KMS-11 (cell line): ENCODE results near the gene SLC18A3.

Experiments
- H2AFZ ChIP-seq: fragments of 200-600 bp; sonication (generic); 2 replicates; pipeline ENCODE4 v1.6.1; 2016; ENCODE audit warnings: antibody characterized with exemption, mixed run types, low read depth
- H3K27ac ChIP-seq: fragments of 200-600 bp; sonication (generic); 2 replicates; pipeline ENCODE4 v1.6.1; 2016; ENCODE audit warnings: mild to moderate bottlenecking, mixed run types
- H3K27me3 ChIP-seq: fragments of 200-600 bp; sonication (generic); 2 replicates; pipeline ENCODE4 v1.6.1; 2017; ENCODE audit warnings: mild to moderate bottlenecking, low read depth, mixed run types, moderate library complexity; ENCODE audit not compliant: insufficient read depth
- H3K36me3 ChIP-seq: fragments of 200-600 bp; sonication (generic); 2 replicates; pipeline ENCODE4 v1.6.1; 2017; ENCODE audit warnings: mild to moderate bottlenecking, mixed run types; ENCODE audit not compliant: insufficient read depth
- H3K4me1 ChIP-seq: fragments of 200-600 bp; sonication (generic); 2 replicates; pipeline ENCODE4 v1.6.1; 2016; ENCODE audit warnings: mild to moderate bottlenecking, low read depth, mixed run types; ENCODE audit not compliant: poor library complexity, severe bottlenecking
- H3K4me2 ChIP-seq: fragments of 200-600 bp; sonication (generic); 2 replicates; pipeline ENCODE4 v1.7.0; 2016; ENCODE audit warnings: mild to moderate bottlenecking, mixed run types
- H3K4me3 ChIP-seq: fragments of 200-600 bp; sonication (generic); IDR thresholded peaks from 2 replicates; pipeline ENCODE4 v1.6.1; 2017; ENCODE audit warnings: low read depth, low read length, mixed read lengths; ENCODE audit not compliant: insufficient read depth
- H3K79me2 ChIP-seq: fragments of 200-600 bp; sonication (generic); 2 replicates; pipeline ENCODE4 v1.6.1; 2016; ENCODE audit warnings: low read depth, mixed run types; ENCODE audit not compliant: insufficient read depth
- H3K9ac ChIP-seq: fragments of 200-600 bp; sonication (generic); 2 replicates; pipeline ENCODE4 v1.6.1; 2016; ENCODE audit warnings: mild to moderate bottlenecking, mixed run types
- H4K20me1 ChIP-seq: fragments of 200-600 bp; sonication (generic); 2 replicates; pipeline ENCODE4 v1.6.1; 2016; ENCODE audit warnings: mild to moderate bottlenecking, mixed run types; ENCODE audit not compliant: insufficient read depth
- TF ChIP-seq, protein P1 (sequence below): fragments of 200-600 bp; sonication (generic); conservative IDR thresholded peaks from 2 replicates; pipeline ENCODE4 v1.6.1; 2017; ENCODE audit warnings: low read depth, mild to moderate bottlenecking, antibody characterized with exemption, low read length, moderate library complexity, mixed read lengths

SLC18A3 gene

DNA sequence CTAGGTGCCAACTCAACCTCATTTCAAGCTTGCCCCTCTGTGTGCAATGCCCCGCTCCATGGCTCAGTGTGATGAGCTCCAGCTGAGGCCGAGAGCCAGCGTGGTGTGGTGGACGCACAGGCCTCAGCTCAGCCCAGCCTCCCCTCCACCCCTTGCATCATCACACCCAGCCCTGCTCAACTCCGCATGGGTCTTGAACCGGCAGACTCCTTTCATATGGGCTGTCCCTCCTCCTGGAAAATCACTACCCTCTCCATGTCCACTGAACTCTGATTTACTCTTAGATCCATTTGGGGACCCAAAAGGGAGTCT is 16.6 kb upstream of the SLC18A3 start:
- no peaks in the 10 kb centered on the region for H3K4me1 ChIP-seq
- no peaks in the 10 kb centered on the region for H3K79me2 ChIP-seq
- H2AFZ ChIP-seq: no peak overlapping the region
- no peak overlapping the region for H3K27ac ChIP-seq
- TF ChIP-seq, protein P1, sequence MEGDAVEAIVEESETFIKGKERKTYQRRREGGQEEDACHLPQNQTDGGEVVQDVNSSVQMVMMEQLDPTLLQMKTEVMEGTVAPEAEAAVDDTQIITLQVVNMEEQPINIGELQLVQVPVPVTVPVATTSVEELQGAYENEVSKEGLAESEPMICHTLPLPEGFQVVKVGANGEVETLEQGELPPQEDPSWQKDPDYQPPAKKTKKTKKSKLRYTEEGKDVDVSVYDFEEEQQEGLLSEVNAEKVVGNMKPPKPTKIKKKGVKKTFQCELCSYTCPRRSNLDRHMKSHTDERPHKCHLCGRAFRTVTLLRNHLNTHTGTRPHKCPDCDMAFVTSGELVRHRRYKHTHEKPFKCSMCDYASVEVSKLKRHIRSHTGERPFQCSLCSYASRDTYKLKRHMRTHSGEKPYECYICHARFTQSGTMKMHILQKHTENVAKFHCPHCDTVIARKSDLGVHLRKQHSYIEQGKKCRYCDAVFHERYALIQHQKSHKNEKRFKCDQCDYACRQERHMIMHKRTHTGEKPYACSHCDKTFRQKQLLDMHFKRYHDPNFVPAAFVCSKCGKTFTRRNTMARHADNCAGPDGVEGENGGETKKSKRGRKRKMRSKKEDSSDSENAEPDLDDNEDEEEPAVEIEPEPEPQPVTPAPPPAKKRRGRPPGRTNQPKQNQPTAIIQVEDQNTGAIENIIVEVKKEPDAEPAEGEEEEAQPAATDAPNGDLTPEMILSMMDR: no peak
- H3K27me3 ChIP-seq: no peaks in the 10 kb centered on the region
- H3K4me3 ChIP-seq: no peak overlapping the region
- H3K36me3 ChIP-seq: no peaks in the 10 kb centered on the region
- 0 out of 2 replicates have a peak overlapping the region, but pooled peaks have one; percentile 22 for H3K4me2 ChIP-seq
- H3K9ac ChIP-seq: no peak overlapping the region
- no peaks in the 10 kb centered on the region for H4K20me1 ChIP-seq

DNA sequence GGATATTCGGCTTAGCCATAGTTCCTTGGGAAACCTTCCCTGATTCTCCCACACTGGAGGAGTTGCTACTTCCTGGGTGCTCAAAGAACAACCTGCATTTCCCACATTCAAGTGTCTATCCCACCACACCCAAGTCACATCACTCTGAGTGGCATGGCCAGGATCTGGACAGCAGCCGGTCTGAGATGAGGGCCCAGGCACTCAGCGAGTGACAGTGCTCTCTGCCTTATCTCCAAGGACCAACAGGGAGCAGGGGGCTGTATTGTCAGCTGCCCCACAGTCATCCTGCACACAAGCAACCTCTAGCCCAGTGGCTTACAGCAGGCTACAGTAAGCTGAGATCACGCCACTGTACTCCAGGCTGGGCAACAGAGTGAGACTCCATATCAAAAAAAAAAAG is 16.1 kb upstream of the SLC18A3 start:
- H3K27ac ChIP-seq: no peak overlapping the region
- no peaks in the 10 kb centered on the region for H3K36me3 ChIP-seq
- H3K9ac ChIP-seq: no peak overlapping the region
- no peak overlapping the region for H3K4me3 ChIP-seq
- H3K4me1 ChIP-seq: no peaks in the 10 kb centered on the region
- H4K20me1 ChIP-seq: no peaks in the 10 kb centered on the region
- H2AFZ ChIP-seq: no peak overlapping the region
- TF ChIP-seq, protein P1: no peak
- no peaks in the 10 kb centered on the region for H3K79me2 ChIP-seq
- H3K27me3 ChIP-seq: no peaks in the 10 kb centered on the region
- no peak overlapping the region for H3K4me2 ChIP-seq

DNA sequence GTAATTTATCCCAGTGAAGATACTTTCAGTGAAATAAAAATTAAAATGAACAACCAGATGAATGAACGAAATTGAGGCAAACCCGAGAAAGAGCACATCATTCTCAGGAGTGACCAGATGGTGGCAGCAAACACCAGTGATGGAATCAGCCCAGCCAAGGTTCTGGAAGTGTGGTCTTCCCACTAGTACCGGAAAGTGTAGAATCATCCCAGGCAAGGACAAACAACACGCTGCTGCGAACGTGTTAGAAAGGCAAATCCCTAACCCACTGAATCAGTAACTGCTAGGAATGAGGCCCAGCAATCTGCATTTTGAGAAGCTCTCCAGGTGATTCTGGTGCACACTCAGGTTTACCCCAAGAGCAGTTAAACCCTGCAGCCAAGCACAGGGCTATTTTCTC is 15.5 kb upstream of the SLC18A3 start:
- H3K4me1 ChIP-seq: no peaks in the 10 kb centered on the region
- no peak overlapping the region for H3K9ac ChIP-seq
- H3K4me3 ChIP-seq: no peak overlapping the region
- TF ChIP-seq, protein P1: peak; percentile 88
- no peak overlapping the region for H3K27ac ChIP-seq
- H4K20me1 ChIP-seq: no peaks in the 10 kb centered on the region
- H2AFZ ChIP-seq: 0 out of 2 replicates have a peak overlapping the region, but pooled peaks have one; percentile 19
- H3K36me3 ChIP-seq: no peaks in the 10 kb centered on the region
- H3K27me3 ChIP-seq: no peaks in the 10 kb centered on the region
- no peak overlapping the region for H3K4me2 ChIP-seq
- no peaks in the 10 kb centered on the region for H3K79me2 ChIP-seq

DNA sequence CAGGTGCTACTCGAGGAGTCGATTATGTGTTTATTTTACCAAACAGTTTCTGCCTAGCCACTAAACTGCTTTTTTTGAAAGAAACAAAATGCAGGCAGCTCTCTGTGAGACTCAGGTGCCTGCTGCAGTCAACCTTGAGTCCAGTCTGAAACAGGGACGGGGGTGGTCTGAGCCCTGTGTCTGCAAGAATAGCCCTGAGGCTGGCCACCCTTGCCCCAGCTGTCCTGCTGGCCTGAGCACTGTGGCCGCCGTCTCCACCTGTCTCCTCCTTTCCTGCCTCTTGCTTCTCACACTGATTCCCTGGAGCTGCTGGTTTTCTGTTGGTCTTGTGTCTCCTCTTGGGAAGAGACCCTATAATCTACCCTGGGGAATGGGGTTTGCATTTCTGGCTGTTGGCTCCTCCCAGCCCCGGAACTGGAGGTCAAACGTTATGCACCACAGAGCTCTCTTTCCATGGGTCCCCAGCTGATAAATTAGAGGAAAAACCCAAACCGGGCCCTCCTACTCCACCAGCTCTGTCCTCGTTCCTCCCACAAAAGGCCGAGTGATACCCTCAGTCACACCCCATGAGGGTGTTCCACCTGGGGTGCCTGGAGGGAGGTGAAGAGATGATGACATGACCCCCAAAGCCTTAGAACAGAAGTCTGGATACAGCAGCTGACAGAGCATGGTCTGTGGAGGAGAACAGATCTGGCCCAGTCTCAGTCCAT is 15.0 kb upstream of the SLC18A3 start:
- no peaks in the 10 kb centered on the region for H3K4me1 ChIP-seq
- no peaks in the 10 kb centered on the region for H3K36me3 ChIP-seq
- H3K4me2 ChIP-seq: no peak overlapping the region
- TF ChIP-seq, protein P1: no peak
- H3K27me3 ChIP-seq: no peaks in the 10 kb centered on the region
- no peak overlapping the region for H3K4me3 ChIP-seq
- H4K20me1 ChIP-seq: no peaks in the 10 kb centered on the region
- no peak overlapping the region for H3K9ac ChIP-seq
- 0 out of 2 replicates have a peak overlapping the region, but pooled peaks have one; percentile 19 for H2AFZ ChIP-seq
- no peaks in the 10 kb centered on the region for H3K79me2 ChIP-seq
- no peak overlapping the region for H3K27ac ChIP-seq
